Activated CD4-positive, alpha-beta T cell treated with anti-CD3 and anti-CD28 coated beads for 48 hours (primary cell): ENCODE measurements around the gene LARGE1.
"Not testable (repeated sequence)": the region's sequence is repeated elsewhere in the genome, so short reads cannot be mapped to it uniquely, and the experiment has no call there.

Experiments used
- DNase-seq: peaks from one replicate; pipeline ENCODE4 v3.0.0-alpha.2; 2020

LARGE1 gene

GRCh38 chr22:33510429-33510904 is 409.8 kb downstream of the LARGE1 start:
- DNase-seq = no peak

GRCh38 chr22:33504941-33505625 is 415.2 kb downstream of the LARGE1 start:
- no peak for DNase-seq

GRCh38 chr22:33496112-33496511 is 424.2 kb downstream of the LARGE1 start:
- no peak for DNase-seq

DNA sequence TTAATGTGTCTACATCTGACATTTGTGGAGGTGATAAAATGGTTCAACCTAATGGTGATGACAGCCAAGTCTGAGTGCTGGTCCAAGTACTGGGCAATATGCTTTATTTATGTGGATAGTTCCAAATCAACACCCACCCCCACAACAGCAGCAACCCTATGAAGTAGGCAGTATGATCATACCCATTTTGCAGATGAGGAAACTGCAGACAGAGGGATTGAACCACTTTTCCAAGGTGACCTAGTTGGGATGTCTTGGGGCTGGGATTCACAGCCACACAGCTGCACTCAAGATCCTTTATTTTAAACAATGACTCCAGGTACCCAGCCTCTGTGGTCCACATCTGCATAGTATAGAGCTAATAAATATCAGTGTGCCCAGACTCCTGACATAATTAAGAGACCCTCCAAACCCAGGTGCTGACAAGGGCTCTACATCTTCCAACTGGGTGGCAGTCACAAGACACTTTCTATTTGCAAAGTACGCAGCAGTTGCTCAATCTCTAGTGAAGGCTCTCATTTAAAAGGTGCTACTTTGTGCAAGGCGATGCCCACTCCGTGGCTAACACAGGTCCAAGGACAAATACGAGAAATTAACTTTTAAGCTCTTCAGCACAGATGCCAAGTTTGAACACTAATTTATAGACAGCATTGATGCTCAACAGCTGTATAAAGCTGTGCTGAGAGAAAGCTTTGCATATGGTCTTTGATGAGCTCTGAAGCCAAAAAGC is 426.6 kb downstream of the LARGE1 start:
- DNase-seq = no peak

DNA sequence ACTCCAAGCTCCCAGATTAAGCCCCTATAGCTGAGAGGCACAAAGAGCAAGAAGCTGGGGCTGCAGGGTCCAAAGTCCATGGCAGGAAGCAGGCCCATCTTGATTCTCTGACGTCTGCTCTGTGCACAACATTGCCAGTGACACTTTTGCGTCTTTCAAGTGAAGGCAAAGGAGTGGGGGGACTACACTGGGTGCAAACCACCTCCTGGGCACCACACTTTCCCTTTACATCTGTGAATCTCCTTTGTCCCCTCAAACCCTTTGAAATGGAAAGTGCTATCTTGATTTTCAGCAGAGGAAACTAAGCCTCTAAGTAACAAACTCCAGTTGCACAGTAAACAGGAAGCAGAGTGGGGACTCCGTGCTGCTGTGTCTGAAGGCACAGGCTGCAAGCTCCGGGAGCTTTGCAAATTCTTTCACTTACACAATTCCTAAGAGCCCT is 428.0 kb downstream of the LARGE1 start:
- DNase-seq = no peak

DNA sequence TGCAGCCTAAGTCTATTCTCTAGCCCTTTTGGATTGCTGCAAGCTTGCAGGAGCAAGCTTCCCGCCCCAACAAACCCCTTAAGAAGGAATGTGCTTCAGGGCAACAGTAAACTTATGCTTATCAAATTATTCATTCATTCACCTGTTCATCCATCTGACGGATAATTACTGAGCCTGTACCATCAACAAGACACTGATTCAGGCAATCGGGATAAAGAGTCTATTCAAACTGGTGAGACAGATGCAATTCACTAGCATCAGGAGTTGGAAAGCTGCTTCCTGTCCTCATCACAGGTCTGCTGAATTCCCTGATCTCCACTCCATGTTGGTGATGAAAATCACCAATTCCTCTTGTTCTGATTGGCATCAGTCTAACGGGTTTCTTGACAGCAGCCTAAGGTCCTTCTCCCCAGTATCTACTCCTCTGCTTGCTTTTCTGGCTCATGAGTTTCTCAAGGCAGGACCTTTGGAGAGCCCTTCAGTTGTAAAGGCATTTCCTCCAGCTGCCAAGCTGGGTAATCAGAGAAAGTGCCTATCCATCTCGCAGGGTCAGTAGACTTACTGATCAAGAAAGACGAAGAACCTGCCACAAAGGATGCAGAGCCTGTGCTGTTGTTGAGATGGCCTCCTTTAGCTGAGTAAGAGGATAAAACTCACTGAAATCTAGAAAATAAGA is 433.1 kb downstream of the LARGE1 start:
- no peak for DNase-seq

- DNase-seq = no peak
These were observed 438.7 kb downstream of the LARGE1 start for GRCh38 chr22:33481550-33481949.

GRCh38 chr22:33477120-33478111 is 442.9 kb downstream of the LARGE1 start:
- DNase-seq = no peak

DNA sequence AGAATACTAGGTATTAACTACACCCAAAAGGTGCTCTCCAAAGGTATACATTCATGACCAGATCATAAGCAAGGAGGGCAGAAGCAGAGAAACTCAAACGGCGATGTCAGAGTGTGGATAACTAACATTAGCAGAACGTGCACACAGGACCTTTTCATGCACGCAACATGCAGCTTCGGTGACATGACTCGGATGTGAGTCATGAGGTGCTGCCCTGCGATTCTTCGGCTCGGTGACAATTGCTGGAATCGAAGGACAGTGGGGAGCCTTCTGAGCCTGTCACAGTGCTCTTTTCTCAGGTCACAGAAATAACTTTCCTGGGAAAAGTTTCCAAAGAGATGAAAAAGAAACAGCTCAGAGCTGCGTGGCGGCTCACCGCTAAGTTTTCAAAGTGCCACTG is 443.6 kb downstream of the LARGE1 start:
- DNase-seq = no peak

GRCh38 chr22:33476206-33476605 is 444.1 kb downstream of the LARGE1 start:
- DNase-seq = no peak

- DNase-seq = no peak
These were observed 445.7 kb downstream of the LARGE1 start for GRCh38 chr22:33474587-33474986.

GRCh38 chr22:33472462-33473344 is 447.6 kb downstream of the LARGE1 start:
- DNase-seq = no peak

DNA sequence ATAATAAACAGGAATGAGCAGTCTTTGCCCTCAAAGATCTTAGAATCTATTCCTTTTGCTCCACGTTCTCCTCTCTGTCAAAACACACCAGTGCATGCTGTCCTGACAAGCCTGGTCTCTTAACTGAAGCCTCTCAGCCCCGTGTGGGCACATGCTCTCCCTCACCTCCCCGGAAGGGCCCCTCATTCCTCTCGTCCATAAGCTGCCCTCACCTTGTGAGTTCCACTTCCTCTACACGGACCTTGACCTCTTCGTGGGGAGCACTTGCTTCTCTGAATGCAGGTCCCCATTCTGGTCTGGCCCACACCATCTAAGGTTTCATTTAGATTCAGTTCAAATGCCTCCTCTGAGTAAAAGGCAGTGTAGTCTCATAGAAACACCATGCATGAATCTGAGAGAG is 449.8 kb downstream of the LARGE1 start:
- no peak for DNase-seq

- no peak for DNase-seq
These were observed 452.6 kb downstream of the LARGE1 start for GRCh38 chr22:33467620-33468095.

DNA sequence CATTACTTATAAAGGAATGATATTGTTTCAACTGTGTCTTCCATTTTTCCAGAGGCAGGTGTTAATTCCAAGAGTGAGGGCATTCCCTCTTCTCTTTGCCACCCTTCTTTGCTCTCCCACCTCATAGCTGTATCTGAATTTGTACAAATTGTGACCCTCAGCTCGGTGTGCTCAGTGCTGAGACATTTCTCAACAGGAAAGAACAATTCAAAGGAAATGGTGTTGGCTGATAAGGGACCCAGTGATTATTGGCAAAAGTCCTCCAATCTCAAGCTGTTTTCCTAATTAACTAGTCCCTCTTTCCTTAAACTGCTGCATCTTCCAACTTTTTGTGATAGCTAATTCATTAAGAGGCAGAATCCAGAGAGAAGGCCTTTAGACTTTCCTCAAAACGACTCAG is 453.2 kb downstream of the LARGE1 start:
- DNase-seq = no peak

DNA sequence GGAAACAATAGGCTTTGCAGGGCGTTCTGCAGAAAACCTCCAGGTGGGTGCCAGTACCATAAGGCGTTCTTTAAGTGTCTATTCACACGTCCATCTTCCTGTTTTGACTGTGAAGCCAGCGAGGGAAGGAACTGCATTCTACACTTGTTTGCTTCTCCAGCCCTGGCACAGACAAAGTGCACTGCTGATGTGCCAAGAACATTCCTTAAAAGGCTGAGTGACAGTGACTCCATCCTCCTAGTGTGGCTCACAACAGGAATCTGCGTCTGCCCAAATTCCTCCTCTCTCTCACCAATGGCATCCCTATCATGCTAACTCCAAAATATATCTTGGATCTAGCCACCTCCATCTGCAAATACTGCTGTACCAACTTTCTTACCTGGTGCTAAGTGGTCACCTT is 454.7 kb downstream of the LARGE1 start:
- no peak for DNase-seq

GRCh38 chr22:33464698-33465097 is 455.6 kb downstream of the LARGE1 start:
- DNase-seq = no peak

- no peak for DNase-seq
These were observed 458.4 kb downstream of the LARGE1 start for GRCh38 chr22:33461698-33462434.

DNA sequence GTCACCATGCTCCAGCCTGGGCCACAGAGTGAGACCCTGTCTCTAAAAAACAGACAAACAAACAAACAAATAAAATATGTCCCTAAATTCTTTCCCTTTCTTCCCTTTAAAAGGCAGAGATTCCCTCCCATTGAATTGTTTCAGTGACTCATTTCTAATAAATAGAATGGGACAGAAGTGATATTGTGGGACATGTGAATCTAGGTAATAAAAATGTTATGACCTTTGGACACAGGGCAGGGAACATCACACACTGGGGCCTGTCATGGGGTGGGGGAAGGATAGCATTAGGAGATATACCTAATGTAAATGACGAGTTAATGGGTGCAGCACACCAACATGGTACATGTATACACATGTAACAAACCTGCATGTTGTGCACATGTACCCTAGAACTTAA is 459.0 kb downstream of the LARGE1 start:
- not testable (repeated sequence) for DNase-seq

DNA sequence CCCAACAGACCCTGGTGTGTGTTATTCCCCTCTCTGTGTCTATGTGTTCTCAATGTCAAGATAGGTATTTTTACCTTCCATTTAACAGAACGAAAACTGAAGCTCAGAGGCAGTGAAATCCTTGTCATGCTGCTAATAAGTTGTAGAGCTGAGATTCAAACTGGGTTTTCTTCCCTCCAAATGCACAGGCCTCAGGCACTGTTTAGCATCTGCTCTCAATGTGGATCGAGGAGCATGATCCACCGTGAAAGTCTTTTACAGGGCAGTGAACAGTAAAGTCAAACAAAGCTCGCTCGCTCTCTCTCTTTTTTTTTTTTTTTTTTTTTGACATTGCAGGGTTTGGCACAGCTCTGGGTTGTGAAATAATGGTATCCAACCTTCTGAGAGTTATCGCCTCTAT is 461.1 kb downstream of the LARGE1 start:
- no peak for DNase-seq

- DNase-seq = no peak
These were observed 463.8 kb downstream of the LARGE1 start for GRCh38 chr22:33456511-33456910.
